B cell (primary cell): Measurements from ENCODE around the gene SLC5A12. TPM values are rescaled to one million over a fixed set of nuclear protein-coding genes. Genes with fewer than 3 reads are reported as not detected.

ENCODE experiments used
- ATAC-seq: fragments of 200-7000 bp; cut with Tn5 transposase; one replicate; pipeline ENCODE4 v1.10.0; 2021; ENCODE audit warnings: low read depth, mild to moderate bottlenecking, moderate number of reproducible peaks, moderate library complexity
- CTCF ChIA-PET: fragments of 350-600 bp; sonication (Branson Sonifier 250); formaldehyde crosslinking; loops from one replicate; lab custom pipeline; 2021; ENCODE audit warnings: antibody characterized with exemption, inconsistent platforms; lab: Charles Lee
- POLR2A ChIA-PET: fragments of 350-600 bp; sonication (Branson Sonifier 250); formaldehyde crosslinking; loops from one replicate; lab custom pipeline; 2021; ENCODE audit warnings: antibody characterized with exemption; lab: Charles Lee
- DNase-seq: peaks from one replicate; pipeline ENCODE4 v3.0.0; 2013
- H2AFZ ChIP-seq: 2 replicates; pipeline ENCODE4 v1.6.1; 2012; ENCODE audit warnings: mild to moderate bottlenecking, low read depth, low read length; ENCODE audit not compliant: insufficient read depth, poor library complexity, severe bottlenecking
- H3K27ac ChIP-seq, 2 donors: 1 replicate in 1 of 2; 2 replicates in 1 of 2; pipeline ENCODE4 v1.5.1; 2012 to 2013; ENCODE audit warnings: low read length in 2 of 2, mild to moderate bottlenecking in 2 of 2, moderate library complexity in 1 of 2
- H3K27me3 ChIP-seq, 4 experiments: fragments of 200-600 bp in 1 of 4; sonication (generic) in 1 of 4; replicated peaks in 1 of 4; 1 replicate in 2 of 4; 2 replicates in 2 of 4; pipeline versions ENCODE4 v1.6.1 to v1.7.0; 2013 to 2016; ENCODE audit warnings: low read length in 3 of 4, mild to moderate bottlenecking in 2 of 4, mixed read lengths in 1 of 4, moderate library complexity in 1 of 4; ENCODE audit not compliant: insufficient read depth in 4 of 4, control insufficient read depth in 3 of 4; ENCODE audit errors: control extremely low read depth in 1 of 4
- H3K36me3 ChIP-seq, 2 experiments: replicated peaks in 1 of 2; 1 replicate in 1 of 2; 2 replicates in 1 of 2; pipeline versions ENCODE4 v1.6.1 to v1.7.1; 2013; ENCODE audit warnings: low read length in 1 of 2; ENCODE audit not compliant: insufficient read depth in 2 of 2, control insufficient read depth in 1 of 2; ENCODE audit errors: control extremely low read depth in 1 of 2, extremely low read depth in 1 of 2
- H3K4me1 ChIP-seq, 2 donors: fragments of 200-600 bp in 1 of 2; sonication (generic) in 1 of 2; 1 replicate in 1 of 2; 2 replicates in 1 of 2; pipeline versions ENCODE4 v1.5.1 to v1.6.1; 2013 to 2017; ENCODE audit warnings: low read length in 2 of 2; ENCODE audit not compliant: control insufficient read depth in 2 of 2, insufficient read depth in 2 of 2
- H3K4me2 ChIP-seq: replicated peaks from 2 replicates; pipeline ENCODE3; 2012; ENCODE audit warnings: mild to moderate bottlenecking, low read depth, low read length; ENCODE audit not compliant: poor library complexity, severe bottlenecking
- H3K4me3 ChIP-seq, 5 experiments: fragments of 200-600 bp in 1 of 5; sonication (generic) in 1 of 5; 1 replicate in 3 of 5; 2 replicates in 2 of 5; pipeline versions ENCODE4 v1.5.1 to v1.7.0; 2011 to 2016; ENCODE audit warnings: low read length in 4 of 5, mild to moderate bottlenecking in 4 of 5, low read depth in 2 of 5, control low read depth in 1 of 5, moderate library complexity in 1 of 5; ENCODE audit not compliant: insufficient read depth in 1 of 5; ENCODE audit errors: control extremely low read depth in 1 of 5, extremely low read depth in 1 of 5
- H3K79me2 ChIP-seq: fragments of 200-600 bp; sonication (generic); one replicate; pipeline ENCODE4 v1.6.0; 2016; ENCODE audit warnings: low read length; ENCODE audit not compliant: control insufficient read depth, insufficient read depth
- H3K9ac ChIP-seq: fragments of 200-600 bp; sonication (generic); 2 replicates; pipeline ENCODE4 v1.6.1; 2017; ENCODE audit warnings: mild to moderate bottlenecking, low read length, moderate library complexity
- H3K9me3 ChIP-seq, 3 donors: one replicate each; pipeline versions ENCODE4 v1.6.1 to v1.7.1; 2013; ENCODE audit warnings: low read length in 2 of 3; ENCODE audit not compliant: control insufficient read depth in 2 of 3, insufficient read depth in 1 of 3; ENCODE audit errors: control extremely low read depth in 1 of 3
- H4K20me1 ChIP-seq: 2 replicates; pipeline ENCODE4 v1.6.0; 2012; ENCODE audit warnings: mild to moderate bottlenecking, low read length; ENCODE audit not compliant: insufficient read depth, control insufficient read depth, poor library complexity, severe bottlenecking
- H3K27ac Mint-ChIP-seq: one replicate; pipeline ENCODE4 v1.8.0; 2021; ENCODE audit warnings: mixed read lengths
- H3K27me3 Mint-ChIP-seq: one replicate; pipeline ENCODE4 v1.8.0; 2021; ENCODE audit warnings: mixed read lengths
- H3K4me1 Mint-ChIP-seq: one replicate; pipeline ENCODE4 v1.8.0; 2021; ENCODE audit warnings: mixed read lengths
- H3K4me3 Mint-ChIP-seq: one replicate; pipeline ENCODE4 v1.8.0; 2021; ENCODE audit warnings: mixed read lengths
- H3K9me3 Mint-ChIP-seq: one replicate; pipeline ENCODE4 v1.8.0; 2022; ENCODE audit warnings: mixed read lengths; ENCODE audit not compliant: insufficient read depth
- CTCF ChIP-seq: fragments of 200-600 bp; IDR thresholded peaks from one replicate; pipeline ENCODE4 v1.8.0; 2022; ENCODE audit warnings: antibody characterized with exemption, mild to moderate bottlenecking
- EZH2 ChIP-seq: IDR thresholded peaks from 2 replicates; pipeline ENCODE4 v1.6.1; 2012; ENCODE audit warnings: borderline replicate concordance, low read depth, mild to moderate bottlenecking, moderate library complexity, low read length; ENCODE audit not compliant: insufficient read depth, poor library complexity, severe bottlenecking
- WGBS: methylation state at CpG from one replicate; pipeline ENCODE4 v1.1.5; 2013; ENCODE audit warnings: missing lambda C conversion rate; ENCODE audit not compliant: insufficient coverage; 5-methylcytosine and 5-hydroxymethylcytosine counted together
- intact Hi-C: fragments of 100-400 bp; cut with micrococcal nuclease; formaldehyde crosslinking; loops from one replicate; pipeline ENCODE4 v1.10.0; 2022
- polyA minus RNA-seq: library from RNA; depleted of rRNA, polyadenylated mRNA; stranded (reverse); fragments of >200 nt; gene quantifications from 2 replicates; pipeline ENCODE4 v1.2.3, GENCODE V29; 2012
- polyA plus RNA-seq: library from polyadenylated mRNA; depleted of rRNA; stranded (reverse); fragments of >200 nt; gene quantifications from 2 replicates; pipeline ENCODE4 v1.2.3, GENCODE V29; 2012
- total RNA-seq, 2 donors: library from RNA; stranded (reverse); fragments of 120-200 nt in 1 of 2; gene quantifications; 1 replicate in 1 of 2; 2 replicates in 1 of 2; pipeline versions ENCODE4 v1.2.3 to v1.2.4, GENCODE V29; 2013 to 2022

Gene SLC5A12, protein sequence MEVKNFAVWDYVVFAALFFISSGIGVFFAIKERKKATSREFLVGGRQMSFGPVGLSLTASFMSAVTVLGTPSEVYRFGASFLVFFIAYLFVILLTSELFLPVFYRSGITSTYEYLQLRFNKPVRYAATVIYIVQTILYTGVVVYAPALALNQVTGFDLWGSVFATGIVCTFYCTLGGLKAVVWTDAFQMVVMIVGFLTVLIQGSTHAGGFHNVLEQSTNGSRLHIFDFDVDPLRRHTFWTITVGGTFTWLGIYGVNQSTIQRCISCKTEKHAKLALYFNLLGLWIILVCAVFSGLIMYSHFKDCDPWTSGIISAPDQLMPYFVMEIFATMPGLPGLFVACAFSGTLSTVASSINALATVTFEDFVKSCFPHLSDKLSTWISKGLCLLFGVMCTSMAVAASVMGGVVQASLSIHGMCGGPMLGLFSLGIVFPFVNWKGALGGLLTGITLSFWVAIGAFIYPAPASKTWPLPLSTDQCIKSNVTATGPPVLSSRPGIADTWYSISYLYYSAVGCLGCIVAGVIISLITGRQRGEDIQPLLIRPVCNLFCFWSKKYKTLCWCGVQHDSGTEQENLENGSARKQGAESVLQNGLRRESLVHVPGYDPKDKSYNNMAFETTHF
- not detected in 2 replicates for total RNA-seq
- not detected for total RNA-seq (2013)
- polyA plus RNA-seq = not detected in 2 replicates
- not detected in 2 replicates for polyA minus RNA-seq

DNA sequence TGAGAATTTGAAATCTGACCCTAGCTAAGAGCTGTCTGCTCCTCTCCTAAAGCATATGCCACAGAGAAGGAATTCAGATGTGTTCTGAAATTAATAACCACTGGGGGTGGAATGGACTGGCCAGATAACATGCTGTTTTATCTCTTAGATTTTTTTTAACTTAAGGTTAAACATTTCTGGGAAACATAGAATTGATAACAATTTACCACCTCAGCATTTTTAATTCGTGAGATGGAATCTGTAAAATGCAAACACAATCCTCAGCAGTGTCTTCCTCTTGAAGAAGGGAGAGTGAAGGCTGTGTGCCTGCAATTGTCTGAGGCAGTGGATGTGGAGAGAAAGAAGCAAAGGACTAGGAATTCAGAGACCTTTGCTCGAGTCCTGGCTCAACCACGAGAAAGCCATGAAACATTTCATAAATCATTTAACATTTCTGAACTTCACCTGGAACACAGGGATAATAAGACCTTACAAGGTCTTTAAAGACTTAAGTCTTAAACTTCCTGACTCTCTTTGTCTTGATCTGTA lies at the start of gene SLC5A12:
TSS of gene SLC5A12 (minus strand) at position 113 of the 528 bp plus-strand sequence. CDS start 346 bp downstream, outside the sequence.
- H4K20me1 ChIP-seq = no peaks in the 10 kb centered on the region
- no peak for DNase-seq
- H3K4me1 Mint-ChIP-seq = no peaks in the 10 kb centered on the region
- no peaks in the 10 kb centered on the region for H3K4me1 ChIP-seq
- H3K27ac ChIP-seq = no peak within 1 kb of the TSS
- H3K9ac ChIP-seq = no peak within 1 kb of the TSS
- ChIA-PET POLR2A (no interaction called here), CTCF (no interaction called here)
- H3K27me3 Mint-ChIP-seq = no peaks in the 10 kb centered on the region
- intact Hi-C loops = no loop called here
- TF ChIP-seq EZH2 = no peak
- TF ChIP-seq CTCF = no peak
- no peaks in the 10 kb centered on the region for H3K79me2 ChIP-seq
- H3K9me3 ChIP-seq = no peaks in the 10 kb centered on the region
- no peaks in the 10 kb centered on the region for H3K36me3 ChIP-seq
- WGBS = no CpG with 5 or more reads among the region's 3 CpGs
- H3K4me3 ChIP-seq = no peak within 1 kb of the TSS
- no peak within 1 kb of the TSS for H3K4me2 ChIP-seq
- H3K4me3 Mint-ChIP-seq = no peak within 1 kb of the TSS
- H3K9me3 Mint-ChIP-seq = no peaks in the 10 kb centered on the region
- H2AFZ ChIP-seq = no peak within 1 kb of the TSS
- ATAC-seq = no peak
- H3K27ac Mint-ChIP-seq = no peak within 1 kb of the TSS
- H3K27me3 ChIP-seq = no peaks in the 10 kb centered on the region

DNA sequence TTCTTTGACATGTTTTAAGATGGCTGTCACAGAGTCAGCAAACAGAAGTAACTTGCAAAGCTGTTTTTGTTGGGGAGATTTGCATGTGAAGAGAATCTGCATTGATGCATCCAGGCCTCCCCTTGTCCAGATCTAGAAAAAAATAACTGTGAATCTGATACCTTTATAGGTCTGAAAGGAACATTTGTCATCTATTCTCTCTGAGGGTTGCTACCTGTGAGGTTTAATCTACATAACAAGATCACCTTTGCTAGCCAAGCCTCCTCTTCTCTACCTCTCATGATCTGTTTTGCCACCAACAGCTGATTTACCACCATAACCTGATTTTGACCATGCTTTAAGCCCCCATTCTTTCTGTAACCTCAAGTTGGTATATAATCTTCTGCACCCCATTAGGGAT lies 47.2 kb upstream of the SLC5A12 start:
- ChIA-PET POLR2A (no interaction called here), CTCF (no interaction called here)
- Histone ChIP-seq H3K4me3 (no peak overlapping the region), H3K4me1 (no peaks in the 10 kb centered on the region), H3K27me3 (no peaks in the 10 kb centered on the region), H2AFZ (no peak overlapping the region), H3K27ac (no peak overlapping the region), H3K9ac (no peak overlapping the region), H4K20me1 (no peaks in the 10 kb centered on the region), H3K79me2 (no peaks in the 10 kb centered on the region), H3K4me2 (no peak overlapping the region), H3K36me3 (no peaks in the 10 kb centered on the region), H3K9me3 (no peaks in the 10 kb centered on the region)
- intact Hi-C loops = no loop called here
- H3K4me3 Mint-ChIP-seq = no peak overlapping the region
- ATAC-seq (no peak), DNase-seq (no peak)
- H3K27me3 Mint-ChIP-seq = no peaks in the 10 kb centered on the region
- H3K4me1 Mint-ChIP-seq = no peaks in the 10 kb centered on the region
- TF ChIP-seq CTCF (no peak), EZH2 (no peak)
- no peak overlapping the region for H3K27ac Mint-ChIP-seq
- peaks cover 3% of the 10 kb centered on the region for H3K9me3 Mint-ChIP-seq
